HL-60 (cell line): ENCODE results near the gene DDX56.

ENCODE experiments used
- DNase-seq, 2 experiments: peaks; one replicate each; pipeline ENCODE4 v3.0.0-alpha.2; 2010 to 2020; ENCODE audit warnings: low read depth in 1 of 2, low spot score in 1 of 2
- H3K27ac ChIP-seq: fragments of 250-450 bp; sonication (Bioruptor Pico); replicated peaks from 2 replicates; pipeline ENCODE4 v1.5.1; 2020; ENCODE audit warnings: mild to moderate bottlenecking, moderate library complexity
- H3K27me3 ChIP-seq: fragments of 250-450 bp; sonication (Bioruptor Pico); 2 replicates; pipeline ENCODE4 v1.5.1; 2021; ENCODE audit warnings: mild to moderate bottlenecking, moderate library complexity; ENCODE audit not compliant: insufficient read depth, poor library complexity, severe bottlenecking
- H3K4me3 ChIP-seq: replicated peaks from 2 replicates; pipeline ENCODE4 v1.5.1; 2011; ENCODE audit warnings: mild to moderate bottlenecking, control low read depth, low read length; ENCODE audit not compliant: insufficient read depth
- GABPA ChIP-seq: IDR thresholded peaks from 2 replicates; pipeline ENCODE4 v1.6.1; 2012; ENCODE audit warnings: low read depth
- POLR2AphosphoS5 ChIP-seq: IDR thresholded peaks from 2 replicates; pipeline ENCODE4 v1.6.1; 2012; ENCODE audit warnings: low read depth
- SPI1 ChIP-seq: IDR thresholded peaks from 2 replicates; pipeline ENCODE4 v1.6.1; 2012; ENCODE audit warnings: low read depth, mild to moderate bottlenecking, borderline replicate concordance
- TF ChIP-seq, protein P1 (sequence below): IDR thresholded peaks from 2 replicates; pipeline ENCODE4 v1.6.1; 2012; ENCODE audit warnings: low read depth; ENCODE audit not compliant: insufficient replicate concordance
- TF ChIP-seq, protein P2 (sequence below): IDR thresholded peaks from one replicate; pipeline ENCODE4 v1.5.1; 2011; ENCODE audit warnings: low read length, control low read depth, inconsistent platforms; ENCODE audit not compliant: insufficient read depth

DDX56 gene

DNA sequence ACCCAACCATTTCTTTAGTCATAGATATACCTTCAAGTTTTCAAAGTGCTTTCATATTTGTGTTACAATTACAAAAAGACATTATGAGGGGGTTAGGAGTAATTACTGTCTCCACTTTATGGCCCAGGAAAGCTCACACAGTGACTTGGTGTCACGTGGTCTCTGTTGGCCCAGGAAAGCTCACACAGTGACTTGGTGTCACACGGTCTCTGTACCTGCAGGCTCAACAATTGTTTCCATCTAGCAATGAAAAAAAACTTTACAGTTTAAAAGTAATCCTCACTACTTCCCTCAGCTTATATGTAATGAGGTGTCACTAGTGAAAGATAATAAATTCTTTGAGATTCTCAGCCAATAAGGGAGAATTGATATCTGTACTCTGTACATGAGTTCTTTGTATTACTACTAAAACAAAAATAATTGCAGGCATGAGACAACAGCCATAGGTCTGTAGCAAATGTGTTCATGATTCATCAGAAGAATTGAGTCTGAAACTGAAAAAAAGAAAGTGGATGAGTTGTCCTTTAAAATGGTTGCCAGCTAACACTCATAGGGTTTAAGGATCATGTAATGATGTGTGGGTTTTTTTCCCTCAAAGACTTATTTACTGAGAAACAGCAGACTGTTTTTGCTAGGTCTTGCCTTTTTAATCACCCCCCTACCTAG lies 43.6 kb upstream of the DDX56 start:
- no peak overlapping the region for H3K27ac ChIP-seq
- H3K27me3 ChIP-seq = no peaks in the 10 kb centered on the region
- H3K4me3 ChIP-seq = no peak overlapping the region
- no peak for DNase-seq
- TF ChIP-seq, protein P1, sequence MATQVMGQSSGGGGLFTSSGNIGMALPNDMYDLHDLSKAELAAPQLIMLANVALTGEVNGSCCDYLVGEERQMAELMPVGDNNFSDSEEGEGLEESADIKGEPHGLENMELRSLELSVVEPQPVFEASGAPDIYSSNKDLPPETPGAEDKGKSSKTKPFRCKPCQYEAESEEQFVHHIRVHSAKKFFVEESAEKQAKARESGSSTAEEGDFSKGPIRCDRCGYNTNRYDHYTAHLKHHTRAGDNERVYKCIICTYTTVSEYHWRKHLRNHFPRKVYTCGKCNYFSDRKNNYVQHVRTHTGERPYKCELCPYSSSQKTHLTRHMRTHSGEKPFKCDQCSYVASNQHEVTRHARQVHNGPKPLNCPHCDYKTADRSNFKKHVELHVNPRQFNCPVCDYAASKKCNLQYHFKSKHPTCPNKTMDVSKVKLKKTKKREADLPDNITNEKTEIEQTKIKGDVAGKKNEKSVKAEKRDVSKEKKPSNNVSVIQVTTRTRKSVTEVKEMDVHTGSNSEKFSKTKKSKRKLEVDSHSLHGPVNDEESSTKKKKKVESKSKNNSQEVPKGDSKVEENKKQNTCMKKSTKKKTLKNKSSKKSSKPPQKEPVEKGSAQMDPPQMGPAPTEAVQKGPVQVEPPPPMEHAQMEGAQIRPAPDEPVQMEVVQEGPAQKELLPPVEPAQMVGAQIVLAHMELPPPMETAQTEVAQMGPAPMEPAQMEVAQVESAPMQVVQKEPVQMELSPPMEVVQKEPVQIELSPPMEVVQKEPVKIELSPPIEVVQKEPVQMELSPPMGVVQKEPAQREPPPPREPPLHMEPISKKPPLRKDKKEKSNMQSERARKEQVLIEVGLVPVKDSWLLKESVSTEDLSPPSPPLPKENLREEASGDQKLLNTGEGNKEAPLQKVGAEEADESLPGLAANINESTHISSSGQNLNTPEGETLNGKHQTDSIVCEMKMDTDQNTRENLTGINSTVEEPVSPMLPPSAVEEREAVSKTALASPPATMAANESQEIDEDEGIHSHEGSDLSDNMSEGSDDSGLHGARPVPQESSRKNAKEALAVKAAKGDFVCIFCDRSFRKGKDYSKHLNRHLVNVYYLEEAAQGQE = no peak
- TF ChIP-seq POLR2AphosphoS5 (no peak), GABPA (no peak)
- TF ChIP-seq, protein P2, sequence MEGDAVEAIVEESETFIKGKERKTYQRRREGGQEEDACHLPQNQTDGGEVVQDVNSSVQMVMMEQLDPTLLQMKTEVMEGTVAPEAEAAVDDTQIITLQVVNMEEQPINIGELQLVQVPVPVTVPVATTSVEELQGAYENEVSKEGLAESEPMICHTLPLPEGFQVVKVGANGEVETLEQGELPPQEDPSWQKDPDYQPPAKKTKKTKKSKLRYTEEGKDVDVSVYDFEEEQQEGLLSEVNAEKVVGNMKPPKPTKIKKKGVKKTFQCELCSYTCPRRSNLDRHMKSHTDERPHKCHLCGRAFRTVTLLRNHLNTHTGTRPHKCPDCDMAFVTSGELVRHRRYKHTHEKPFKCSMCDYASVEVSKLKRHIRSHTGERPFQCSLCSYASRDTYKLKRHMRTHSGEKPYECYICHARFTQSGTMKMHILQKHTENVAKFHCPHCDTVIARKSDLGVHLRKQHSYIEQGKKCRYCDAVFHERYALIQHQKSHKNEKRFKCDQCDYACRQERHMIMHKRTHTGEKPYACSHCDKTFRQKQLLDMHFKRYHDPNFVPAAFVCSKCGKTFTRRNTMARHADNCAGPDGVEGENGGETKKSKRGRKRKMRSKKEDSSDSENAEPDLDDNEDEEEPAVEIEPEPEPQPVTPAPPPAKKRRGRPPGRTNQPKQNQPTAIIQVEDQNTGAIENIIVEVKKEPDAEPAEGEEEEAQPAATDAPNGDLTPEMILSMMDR = no peak

DNA sequence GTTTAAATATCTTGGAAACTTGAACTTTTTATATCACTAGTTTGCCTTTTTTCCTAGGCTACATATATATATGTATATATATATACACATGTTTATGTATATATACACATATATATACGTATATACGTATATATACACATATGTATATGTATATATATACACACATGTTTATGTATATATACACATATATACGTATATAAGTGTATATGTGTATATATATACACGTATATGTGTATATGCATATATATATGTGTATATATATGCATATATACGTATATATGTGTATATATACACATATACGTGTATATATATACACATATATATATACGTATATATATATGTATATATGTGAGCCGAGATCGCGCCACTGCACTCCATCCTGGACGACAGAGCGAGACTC lies 42.8 kb upstream of the DDX56 start:
- Histone ChIP-seq H3K27ac (no peak overlapping the region), H3K27me3 (no peaks in the 10 kb centered on the region)
- DNase-seq = no peak

DNA sequence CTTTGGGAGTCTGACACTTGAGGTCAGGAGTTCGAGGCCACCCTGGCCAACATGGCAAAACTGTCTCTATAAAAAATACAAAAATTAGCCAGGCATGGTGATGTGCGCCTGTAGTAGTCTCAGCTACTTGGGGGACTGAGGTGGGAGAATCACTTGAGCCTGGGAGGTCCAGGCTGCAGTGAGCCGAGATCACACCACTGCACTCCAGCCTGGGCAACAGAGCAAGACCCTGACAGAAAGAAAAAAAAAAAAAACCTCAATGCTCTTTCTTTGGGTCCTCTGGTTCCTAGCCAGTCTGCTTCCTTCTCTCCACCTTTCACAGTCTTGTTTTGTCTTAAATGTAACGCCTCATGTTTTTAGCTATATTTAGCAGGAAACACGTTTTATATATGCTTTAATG lies 42.1 kb upstream of the DDX56 start:
- Histone ChIP-seq H3K27me3 (no peaks in the 10 kb centered on the region), H3K4me3 (no peak overlapping the region), H3K27ac (no peak overlapping the region)
- TF ChIP-seq, protein P1 = no peak
- TF ChIP-seq GABPA (no peak), SPI1 (no peak)
- TF ChIP-seq, protein P2 = no peak
- no peak for DNase-seq

More for the DNA sequence above, 42.8 kb upstream of the DDX56 start:
- H3K4me3 ChIP-seq = no peak overlapping the region
- TF ChIP-seq SPI1 (no peak), GABPA (no peak), POLR2AphosphoS5 (no peak)
- TF ChIP-seq, protein P1 = no peak
- TF ChIP-seq, protein P2 = no peak
